CD4-positive, alpha-beta T cell treated with Interleukin-1 beta for 1 hour (primary cell): ENCODE data around the gene CYB5B.

Experiments
- DNase-seq, 2 donors: peaks; one replicate each; pipeline ENCODE4 v3.0.0-alpha.2; 2020 to 2022

CYB5B gene, protein sequence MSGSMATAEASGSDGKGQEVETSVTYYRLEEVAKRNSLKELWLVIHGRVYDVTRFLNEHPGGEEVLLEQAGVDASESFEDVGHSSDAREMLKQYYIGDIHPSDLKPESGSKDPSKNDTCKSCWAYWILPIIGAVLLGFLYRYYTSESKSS

DNA sequence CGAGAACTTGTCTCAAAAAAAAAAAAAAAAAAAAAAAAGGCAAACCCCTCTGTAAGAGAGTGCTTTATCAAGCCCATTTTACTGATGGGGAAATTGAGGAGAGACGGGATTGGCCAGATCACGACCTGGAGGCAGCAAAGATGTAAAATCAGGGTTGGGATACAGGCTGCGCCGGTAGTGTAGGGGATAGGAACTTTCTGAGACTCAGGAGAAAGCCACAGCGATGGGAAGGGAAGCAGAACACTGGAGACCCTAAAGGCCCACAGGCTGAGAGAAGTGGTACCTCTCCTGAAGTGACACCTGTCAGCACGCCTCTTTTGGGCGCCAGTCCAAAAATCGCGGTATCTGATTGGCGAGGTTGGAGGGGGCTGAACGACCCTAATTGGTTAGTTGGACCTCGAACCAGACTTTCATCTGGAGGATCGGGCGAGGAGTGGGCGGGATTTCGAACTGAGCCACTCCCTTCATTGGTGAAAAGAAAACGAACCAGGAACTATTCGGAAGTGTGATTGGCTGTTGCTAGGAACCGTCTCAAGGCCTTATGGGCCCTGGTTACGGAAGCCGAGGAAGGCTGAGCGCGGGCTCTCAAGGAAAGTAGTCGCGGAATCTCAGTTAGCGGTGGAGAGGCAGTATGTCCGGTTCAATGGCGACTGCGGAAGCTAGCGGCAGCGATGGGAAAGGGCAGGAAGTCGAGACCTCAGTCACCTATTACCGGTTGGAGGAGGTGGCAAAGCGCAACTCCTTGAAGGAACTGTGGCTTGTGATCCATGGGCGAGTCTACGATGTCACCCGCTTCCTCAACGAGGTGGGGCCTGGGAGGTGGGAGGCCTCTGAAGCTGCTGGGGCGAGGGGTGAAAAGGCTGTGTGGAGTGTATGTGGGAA, at the start of gene CYB5B:
TSS of gene CYB5B (plus strand) at position 567 of the 882 bp plus-strand sequence. CDS start at position 632, 65 bp downstream.
- peak; percentile 96 to 98 for DNase-seq

DNA sequence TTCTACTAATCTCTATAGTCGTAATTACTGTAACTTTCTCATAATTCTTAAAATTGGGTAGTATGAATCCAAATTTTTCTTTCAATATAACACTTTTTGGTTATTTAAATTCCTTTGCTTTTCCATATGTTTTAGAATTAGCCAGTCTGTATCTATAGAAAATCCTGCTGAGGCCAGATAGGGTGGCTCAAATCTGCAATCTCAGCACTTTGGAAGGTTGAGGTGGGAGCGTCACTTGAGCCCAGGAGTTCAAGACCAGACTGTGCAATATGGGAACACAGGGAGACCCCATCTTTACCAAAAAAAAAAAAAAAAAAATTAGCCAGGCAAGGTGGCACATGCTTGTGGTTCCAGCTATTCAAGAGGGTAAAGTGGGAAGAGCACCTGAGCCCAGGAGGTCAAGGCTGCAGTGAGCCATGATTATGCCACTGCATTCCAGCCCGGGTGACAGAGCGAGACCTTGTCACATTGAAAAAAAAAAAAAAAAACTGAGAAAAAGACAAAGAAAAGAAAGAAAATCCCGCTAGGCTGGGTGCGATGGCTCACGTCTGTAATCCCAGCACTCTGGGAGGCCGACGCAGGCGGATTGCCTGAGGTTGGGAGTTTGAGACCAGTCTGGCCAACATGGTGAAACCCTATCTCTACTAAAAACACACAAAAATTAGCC, 47.9 kb upstream of the CYB5B start:
- no peak for DNase-seq

DNA sequence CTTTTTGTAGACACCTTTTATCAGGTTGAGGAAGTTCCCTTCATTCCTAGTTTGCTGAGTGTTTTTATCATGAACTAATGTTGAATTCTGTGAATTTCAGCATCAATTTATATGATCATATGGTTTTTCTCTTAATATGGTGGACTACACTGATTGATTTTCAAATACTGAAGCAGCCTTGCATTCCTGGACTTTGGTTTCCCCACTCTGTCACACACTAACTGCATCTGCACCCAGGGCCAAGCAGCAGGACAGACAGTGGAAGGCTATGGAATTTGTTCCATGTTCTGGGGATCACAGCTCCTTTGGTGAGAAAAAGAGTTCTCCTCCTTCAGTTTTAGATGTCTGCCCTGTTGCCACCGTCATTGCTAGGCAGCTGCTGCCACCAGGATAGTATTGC, 46.4 kb upstream of the CYB5B start:
- DNase-seq: no peak

DNA sequence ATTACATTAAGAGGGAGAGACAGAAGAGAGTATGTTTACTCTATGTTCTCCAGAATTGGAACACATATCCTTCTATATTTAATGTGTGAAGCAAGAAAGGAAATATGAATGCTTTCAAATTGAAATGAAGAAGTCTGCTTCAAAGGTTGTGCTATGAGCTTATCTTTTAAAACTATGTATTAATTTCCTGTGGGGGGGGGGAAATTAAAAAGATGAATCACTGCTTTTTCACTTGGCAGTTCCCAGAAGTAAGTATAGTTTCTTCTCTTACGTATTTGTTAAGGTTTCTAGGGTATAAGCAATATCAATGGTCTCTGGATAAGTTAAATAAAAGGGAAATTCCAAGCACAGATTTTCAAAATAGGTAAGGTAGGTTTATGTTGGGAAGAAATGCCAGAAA, 45.7 kb upstream of the CYB5B start:
- DNase-seq: no peak

DNA sequence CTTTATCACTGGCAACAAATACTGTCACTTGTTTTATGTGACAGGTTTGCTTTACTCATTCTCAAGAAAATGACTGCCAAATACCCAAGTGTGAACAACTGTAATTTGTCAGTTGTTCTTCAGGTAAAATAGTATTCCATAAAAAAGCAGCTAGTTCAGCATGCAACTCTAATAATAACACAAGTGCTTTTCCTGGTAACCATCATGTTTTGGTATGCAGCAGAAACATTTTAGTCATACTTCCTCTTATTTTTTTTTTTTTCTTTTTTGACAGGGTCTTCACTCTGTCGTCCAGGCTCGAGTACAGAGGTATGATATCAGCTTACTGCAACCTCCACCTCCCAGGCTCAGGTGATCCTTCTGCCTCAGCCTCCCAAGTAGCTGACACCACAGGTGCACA, 43.2 kb upstream of the CYB5B start:
- no peak for DNase-seq

DNA sequence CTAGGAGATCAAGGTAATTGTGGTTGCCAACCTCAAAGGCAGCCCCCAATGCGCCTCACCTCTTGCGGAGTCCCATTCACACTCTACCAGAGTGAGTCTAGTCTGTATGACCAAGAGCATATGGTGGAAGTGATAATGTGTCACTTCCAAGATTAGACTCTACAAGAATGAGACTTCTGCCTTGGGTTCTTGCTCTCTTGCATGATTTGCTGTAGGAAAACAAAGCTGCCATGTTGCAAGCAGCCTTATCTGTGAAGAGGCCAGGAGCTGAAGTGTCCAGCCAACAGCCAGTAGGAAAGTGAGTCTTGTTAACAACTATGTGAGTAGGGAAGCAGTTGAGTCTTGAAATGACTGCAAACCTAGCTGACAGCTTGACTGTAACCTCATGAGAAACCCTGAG, 42.0 kb upstream of the CYB5B start:
- DNase-seq: no peak

DNA sequence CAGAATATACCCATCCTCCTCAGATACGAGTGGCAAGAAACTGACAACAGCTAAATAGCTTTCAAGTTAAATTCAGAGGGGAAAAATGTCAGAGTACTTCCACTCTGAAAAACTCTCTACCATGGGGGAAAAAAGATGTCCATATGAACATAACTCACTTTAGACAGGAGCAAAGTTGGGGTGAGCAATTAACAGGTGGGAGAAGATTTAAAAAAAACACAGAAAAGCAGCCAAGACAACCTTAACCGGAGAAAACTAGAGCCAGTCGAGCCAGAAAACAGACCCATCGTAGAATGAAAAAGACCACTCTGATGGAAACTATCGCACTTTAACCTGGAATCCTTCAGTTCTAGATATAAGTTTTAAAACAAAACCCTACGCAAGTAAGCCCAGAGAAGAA, 39.4 kb upstream of the CYB5B start:
- no peak for DNase-seq

DNA sequence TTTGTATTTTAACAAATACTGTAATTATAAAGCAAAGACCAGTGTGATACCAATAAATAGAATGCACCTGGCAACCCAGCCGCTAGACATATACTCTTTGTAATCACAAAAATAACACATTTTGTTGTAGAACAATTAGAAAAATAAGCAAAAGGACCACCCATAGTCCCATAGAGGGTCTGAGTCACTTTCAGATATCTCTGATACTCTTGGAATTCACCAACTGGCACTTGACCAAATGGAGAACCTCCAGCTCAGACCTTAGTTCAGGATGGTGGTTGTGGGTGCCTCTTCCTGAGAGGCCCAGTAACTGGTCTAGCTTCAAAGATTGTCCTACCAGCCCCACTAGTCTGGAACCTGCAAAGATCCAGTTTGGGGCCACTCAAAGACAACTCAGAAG, 37.8 kb upstream of the CYB5B start:
- no peak for DNase-seq

DNA sequence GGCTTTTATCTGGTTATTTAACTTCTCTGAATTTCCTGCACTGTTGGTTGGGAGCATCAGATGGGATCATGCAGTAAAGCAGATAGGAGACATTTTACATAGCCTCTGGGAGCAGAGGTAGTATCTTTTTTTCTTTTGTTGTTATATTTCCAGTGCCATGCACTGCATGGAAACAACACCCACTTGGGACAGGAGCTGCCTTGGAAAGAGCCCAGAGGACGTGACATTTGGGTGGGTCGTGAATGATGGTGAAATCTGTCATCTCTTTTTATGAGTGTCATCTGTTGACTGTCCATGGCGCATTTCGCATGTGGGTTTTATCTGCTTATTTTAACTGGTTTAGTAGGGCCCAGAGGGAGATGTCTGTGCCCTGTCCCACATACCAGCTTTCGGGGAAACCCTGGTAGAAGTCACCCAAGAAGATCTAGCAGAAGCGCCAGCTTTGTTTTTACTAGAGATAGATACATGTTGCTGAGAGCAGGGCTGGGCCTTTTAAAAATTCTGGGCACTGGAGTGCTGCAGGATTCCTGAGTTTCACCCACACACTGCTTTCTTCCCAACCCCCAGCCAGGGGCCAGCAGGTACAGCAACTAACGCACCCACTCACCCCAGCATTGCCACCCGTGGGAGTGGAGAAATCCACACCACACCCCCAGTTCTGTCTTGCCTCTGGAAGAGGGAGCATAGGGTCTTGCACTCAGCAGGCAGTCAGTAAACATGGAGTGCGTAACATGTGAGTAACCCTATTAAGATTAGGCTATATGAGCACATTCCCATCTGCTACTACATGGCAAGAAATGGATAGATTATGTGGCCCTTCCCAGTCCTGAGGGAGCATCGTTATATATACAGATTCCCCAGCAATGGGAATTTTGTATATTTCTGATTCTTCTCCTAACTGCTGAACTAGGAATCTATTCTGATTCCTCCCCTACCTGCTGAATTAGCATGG, 30.2 kb upstream of the CYB5B start:
- no peak for DNase-seq

DNA sequence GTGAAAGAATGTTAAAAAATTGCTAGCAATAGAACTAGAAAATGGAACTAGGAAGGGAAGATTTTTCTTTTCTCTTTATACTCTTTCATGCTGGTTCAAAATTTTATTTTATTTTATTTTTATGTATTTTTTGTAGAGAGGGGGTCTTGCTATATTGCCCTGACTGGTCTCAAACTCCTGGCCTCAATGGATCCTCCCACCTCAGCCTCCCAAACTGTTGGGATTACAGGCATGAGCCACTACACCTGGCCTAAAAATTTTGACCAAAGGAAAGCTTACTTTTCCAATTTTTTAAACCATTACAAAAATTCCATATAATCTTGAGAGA, 28.6 kb upstream of the CYB5B start:
- DNase-seq: no peak

DNA sequence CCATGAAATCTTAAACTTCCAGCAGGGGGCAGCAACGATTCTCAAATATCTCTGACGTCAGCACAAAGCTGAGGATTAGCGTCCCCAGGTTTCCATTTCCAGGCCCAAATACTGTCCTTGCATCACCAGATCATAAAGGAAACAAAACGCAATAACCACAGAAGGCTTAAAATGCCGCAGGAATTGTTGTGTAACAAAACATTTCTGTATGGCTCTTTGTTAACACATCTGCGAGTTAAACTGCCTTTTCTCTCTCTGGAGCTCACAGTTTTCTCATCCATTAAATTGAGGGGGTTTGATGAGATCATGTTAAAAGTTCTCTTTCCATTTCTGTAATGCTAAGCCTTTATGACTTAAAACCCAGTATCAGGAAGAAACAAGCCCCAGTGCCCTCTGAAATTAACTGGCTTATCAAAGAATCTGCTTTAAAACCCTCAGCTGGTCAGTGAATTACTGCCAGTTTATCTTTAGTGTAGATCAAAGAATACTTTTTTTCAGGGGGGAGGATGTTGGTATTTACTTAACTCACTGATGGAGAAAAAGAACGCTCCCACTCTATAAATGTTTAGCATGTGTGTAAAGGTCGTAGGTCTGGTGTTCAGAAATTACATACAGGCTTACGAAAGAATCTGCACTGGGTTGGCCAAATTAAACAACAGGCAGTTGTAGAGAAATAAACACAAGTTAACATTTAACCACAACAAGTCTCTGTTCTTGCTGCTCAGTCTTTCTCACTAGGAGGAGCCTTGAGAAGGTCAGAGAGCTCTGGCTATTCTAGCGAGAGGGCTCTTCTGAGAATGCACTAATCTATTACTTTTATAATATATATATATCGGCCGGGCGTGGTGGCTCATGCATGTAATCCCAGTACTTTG, 28.0 kb upstream of the CYB5B start:
- peak; percentile 69 to 76 for DNase-seq

DNA sequence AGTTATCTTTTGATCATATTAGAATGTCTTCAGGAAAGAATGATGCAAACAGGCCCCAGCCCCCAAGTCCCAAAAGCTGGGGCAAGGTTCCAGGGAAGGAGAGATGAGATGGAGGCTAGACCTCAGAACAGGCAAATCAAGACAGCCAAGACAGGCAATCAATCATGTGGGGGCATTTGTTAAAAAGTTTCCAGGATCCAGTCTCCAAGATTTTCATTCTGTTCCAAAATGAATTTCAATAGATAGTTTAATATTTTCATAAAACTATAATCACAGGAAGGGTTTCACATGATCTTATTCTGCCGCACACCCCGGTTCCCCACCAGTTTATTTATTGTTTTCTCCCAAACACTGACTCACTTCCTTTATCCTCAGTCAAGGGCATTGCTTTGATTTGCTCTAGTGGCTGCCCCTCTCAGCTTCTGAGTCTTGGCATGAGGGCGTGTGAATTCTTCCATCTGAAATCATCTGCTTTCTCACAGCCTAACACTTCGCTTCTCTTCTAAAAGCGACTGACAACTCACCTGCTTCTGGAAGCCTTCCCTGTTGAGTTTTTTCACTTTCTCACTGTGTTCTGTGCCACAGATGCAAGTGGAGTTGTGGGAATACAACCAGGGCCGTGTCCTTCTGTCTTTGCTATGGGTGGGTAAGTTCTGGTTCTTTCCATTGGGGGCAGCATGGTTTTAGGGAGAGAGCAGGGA, 26.4 kb upstream of the CYB5B start:
- no peak for DNase-seq

DNA sequence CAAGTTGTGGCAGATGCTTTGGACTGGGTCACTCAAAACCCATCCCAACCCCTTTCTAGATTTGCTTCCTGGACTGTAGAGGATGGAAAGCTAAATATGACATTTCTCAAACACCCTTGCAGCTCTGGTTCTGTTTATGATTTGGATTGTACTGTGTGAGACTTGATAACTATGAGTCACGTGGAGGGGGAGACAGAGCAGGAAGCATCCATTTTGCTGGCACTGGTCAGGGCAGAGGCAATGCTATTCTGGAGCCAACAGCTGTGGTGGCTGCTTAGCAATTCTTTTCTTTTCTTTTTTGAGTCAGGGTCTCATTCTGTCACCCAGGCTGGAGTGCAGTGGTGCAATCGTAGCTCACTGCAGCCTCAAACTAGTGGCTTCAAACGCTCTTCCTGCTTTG, 25.1 kb upstream of the CYB5B start:
- DNase-seq: no peak

DNA sequence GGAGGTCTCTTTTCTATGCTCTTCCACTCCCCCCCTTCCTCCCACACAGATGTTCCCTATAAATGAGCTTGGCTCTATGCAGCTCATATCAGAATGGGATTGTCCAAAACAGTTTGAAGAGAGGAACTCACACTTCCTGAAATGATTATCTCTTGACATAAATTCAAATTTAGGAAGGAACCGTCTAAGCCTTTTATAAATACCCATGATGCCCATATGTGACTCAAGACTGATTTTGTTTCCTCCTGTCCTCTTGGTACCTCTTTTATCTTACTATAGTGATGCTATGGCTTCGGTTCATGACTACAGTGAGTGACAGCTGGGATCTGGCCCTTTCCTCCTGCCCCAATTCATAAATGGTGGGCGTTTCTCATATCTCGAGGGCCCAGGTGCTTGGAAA, 22.0 kb upstream of the CYB5B start:
- no peak for DNase-seq

DNA sequence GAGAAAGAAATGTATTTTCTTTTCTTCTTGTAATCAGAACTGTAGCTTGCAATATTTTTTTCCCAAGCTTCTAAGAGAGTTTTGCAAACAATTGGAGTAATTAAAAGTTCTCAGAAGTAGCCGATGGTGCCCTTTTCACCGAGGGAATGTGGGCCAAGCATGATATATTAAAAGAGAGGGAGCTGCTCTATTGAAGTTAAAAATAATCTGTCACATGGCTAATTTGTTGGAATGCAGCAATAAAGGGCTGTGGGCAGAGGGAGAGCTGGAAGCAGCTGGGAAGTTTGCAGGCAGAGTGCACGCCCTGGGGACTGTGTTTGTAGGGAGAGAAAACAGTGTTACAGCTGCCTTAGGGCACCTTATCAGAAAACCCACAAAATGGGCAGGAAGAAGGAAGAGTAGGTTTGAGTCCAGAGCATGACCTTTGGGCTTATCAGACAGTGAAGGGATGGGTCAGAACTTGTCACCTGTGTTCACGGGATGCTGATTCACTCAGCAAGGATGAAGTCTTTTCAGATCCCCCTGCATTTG, 20.1 kb upstream of the CYB5B start:
- no peak for DNase-seq

DNA sequence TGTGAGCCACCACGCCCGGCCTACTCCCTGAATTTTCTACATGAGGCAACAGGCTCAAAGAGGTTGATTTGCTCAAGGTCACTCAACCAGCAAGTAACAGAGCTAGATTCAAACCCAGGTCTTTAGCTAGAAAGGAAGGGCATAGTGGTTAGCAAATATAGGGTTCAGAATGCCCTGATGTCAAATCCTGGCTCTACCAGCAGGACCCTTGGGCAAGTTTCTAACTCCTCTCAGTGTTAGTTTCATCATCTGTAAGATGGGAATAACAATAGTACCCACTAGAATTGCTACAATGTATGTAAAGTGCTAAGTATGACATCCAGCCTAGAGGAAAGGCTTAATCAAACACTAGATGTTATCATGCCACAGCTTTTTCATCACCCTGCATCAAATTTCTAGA, 19.1 kb upstream of the CYB5B start:
- DNase-seq: no peak

DNA sequence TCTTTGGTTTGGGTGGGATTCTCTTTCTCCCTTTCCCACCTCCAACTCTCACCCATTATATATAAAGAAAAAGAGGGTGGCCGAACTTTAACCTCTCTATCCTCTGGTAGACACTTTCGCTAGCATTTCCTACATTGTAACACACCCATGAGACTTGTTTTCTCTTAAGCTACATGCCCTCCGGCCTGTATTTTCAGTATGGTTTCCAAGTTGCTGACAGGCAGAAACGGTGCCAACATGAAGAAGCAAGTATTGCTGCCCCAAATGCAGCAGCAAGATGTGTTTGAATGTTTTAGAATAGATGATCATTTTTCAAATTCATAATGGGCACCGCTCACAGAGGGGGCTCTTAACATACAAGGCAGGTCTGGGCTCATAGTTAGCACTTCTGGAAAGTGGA, 18.7 kb upstream of the CYB5B start:
- no peak for DNase-seq

DNA sequence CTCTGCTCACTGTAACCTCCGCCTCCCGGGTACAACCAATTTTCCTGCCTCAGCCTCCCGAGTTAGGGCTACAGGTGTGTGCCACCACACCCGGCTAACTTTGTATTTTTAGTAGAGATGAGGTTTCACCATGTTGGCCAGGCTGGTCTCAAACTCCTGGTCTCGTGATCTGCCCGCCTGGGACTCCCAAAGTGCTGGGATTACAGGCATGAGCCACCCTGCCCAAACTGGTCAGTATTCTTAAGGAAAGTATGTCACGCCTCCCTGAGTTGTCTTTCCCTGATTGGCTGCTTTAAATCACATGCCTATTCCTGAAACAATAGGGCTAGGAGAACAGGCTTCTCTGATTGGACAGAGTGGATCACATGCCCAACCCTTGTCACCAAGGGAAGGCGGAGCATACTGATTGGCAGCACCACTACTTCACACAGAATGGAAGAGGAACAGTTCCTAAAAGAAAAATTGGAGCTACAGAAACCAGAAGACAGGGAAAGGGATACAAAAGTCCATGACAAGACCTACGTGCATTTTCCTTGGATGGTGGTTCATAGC, 17.6 kb upstream of the CYB5B start:
- no peak for DNase-seq

DNA sequence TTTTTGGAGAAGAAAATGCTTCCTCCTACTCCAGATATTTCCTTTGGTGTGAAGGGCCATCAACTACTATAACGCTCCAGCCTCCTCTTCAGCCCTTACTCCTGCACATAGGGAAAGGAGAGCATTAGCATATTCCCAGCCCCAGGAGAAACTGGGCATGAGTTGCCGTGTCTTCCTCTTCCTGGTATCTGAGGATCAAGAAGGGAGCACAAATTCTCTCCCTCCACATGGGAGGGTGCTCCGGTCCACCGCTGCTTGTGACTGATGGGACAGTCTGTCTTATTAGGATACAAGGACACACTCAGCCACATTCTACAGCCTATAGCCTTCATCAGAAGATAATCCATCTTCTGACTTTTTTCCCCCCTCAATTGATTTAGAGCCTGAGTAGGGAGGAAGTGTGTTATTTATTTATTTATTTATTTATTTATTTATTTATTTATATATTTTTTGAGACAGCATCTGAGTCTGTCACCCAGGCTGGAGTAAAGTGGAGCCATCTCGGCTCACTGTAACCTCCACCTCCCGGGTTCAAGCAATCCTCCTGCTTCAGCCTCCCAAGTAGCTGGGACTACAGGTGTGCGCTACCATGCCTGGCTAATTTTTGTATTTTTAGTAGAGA, 16.6 kb upstream of the CYB5B start:
- DNase-seq: no peak

DNA sequence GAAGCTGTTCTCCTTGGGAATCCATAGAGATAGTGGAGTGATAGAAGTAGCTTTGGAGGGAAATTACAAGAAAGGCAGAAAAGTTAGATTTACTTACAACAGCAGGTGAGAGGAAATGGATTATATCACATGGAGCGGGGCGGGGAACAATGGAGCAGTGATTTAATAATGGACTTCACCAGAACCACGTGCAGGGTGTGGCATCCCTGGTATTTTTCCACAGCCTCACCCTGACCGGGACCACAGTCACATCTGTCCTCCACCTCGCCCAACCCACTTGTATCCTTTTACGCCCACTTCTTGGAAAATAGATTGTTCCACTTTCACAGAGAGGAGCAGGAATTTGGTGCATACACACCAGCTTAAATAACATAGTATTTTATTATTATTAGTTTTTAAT, 15.9 kb upstream of the CYB5B start:
- DNase-seq: no peak
